ENCODE results near the gene RNF115.
"Not testable (repeated sequence)": the region's sequence is repeated elsewhere in the genome, so short reads cannot be mapped to it uniquely, and the experiment has no call there.

The RNF115 gene

GRCh38 chr1:145804235-145805045 is 19.5 kb downstream of the RNF115 start:
- Mint-ChIP-seq H3K27ac (no peak overlapping the region), H3K36me3 (ENCODE audit: low read depth) (peaks cover 12% of the 10 kb centered on the region), H3K9me3 (no peaks in the 10 kb centered on the region), H3K4me1 (ENCODE audit: low read depth) (peaks cover 49% of the 10 kb centered on the region), H3K4me3 (no peak overlapping the region), H3K27me3 (no peaks in the 10 kb centered on the region)

- H3K9me3 Mint-ChIP-seq: peaks cover 13% of the 10 kb centered on the region
- H3K36me3 Mint-ChIP-seq (ENCODE audit: low read depth): peaks cover 48% of the 10 kb centered on the region
Measured at GRCh38 chr1:145799806-145800205, 24.1 kb downstream of the RNF115 start.

DNA sequence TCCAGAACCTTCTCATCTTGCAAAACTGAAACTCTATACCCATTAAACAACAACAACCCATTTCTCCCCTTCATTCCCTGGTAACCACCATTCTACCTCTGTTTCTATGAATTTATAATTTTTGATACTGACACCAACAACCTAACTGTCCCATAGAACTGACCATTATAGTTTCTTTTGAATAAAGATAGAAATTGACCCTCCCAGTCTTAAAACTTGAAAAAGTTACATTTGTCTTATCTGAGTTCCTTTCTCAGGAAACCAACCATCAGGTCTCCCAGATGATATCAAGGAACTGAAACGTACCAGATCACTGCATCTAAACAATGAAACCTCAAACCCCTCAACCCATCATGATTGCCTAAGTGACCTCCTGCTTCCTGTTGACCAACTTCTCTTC is 27.1 kb downstream of the RNF115 start:
- no peak overlapping the region for H3K27ac Mint-ChIP-seq
- H3K4me3 Mint-ChIP-seq: no peak overlapping the region
- H3K4me1 Mint-ChIP-seq (ENCODE audit: low read depth): peaks cover 27% of the 10 kb centered on the region
- H3K36me3 Mint-ChIP-seq (ENCODE audit: low read depth): peaks cover 63% of the 10 kb centered on the region
- peaks cover 13% of the 10 kb centered on the region for H3K9me3 Mint-ChIP-seq
- no peaks in the 10 kb centered on the region for H3K27me3 Mint-ChIP-seq

More at GRCh38 chr1:145799806-145800205, 24.1 kb downstream of the RNF115 start:
- Mint-ChIP-seq H3K27me3 (no peaks in the 10 kb centered on the region), H3K4me3 (no peak overlapping the region), H3K27ac (no peak overlapping the region), H3K4me1 (ENCODE audit: low read depth) (peaks cover 37% of the 10 kb centered on the region)

GRCh38 chr1:145795257-145795881 is 28.5 kb downstream of the RNF115 start:
- H3K36me3 Mint-ChIP-seq (ENCODE audit: low read depth): peaks cover 63% of the 10 kb centered on the region
- peaks cover 13% of the 10 kb centered on the region for H3K9me3 Mint-ChIP-seq
- no peaks in the 10 kb centered on the region for H3K27me3 Mint-ChIP-seq
- H3K27ac Mint-ChIP-seq: no peak overlapping the region
- H3K4me3 Mint-ChIP-seq: no peak overlapping the region
- H3K4me1 Mint-ChIP-seq (ENCODE audit: low read depth): peaks cover 19% of the 10 kb centered on the region

DNA sequence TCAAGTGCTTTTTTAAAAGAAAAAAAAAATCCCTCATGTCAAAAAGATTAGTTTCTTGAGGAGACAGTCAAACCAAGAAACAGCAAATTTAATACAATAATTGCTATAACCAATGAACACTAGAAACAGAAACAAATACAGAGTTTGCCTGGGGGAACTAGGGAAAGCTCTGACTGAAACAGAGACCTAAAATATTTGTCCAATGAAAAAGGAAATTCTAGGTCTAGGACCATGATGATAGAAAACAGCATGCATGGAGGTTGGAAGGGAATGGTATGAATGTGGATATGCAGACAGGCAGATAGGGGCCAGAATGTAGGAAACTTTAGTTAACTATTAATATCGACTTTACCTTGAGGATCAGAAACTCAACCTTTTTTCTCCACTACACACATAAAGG is 31.4 kb downstream of the RNF115 start:
- peaks cover 13% of the 10 kb centered on the region for H3K9me3 Mint-ChIP-seq
- H3K4me3 Mint-ChIP-seq: no peak overlapping the region
- H3K27ac Mint-ChIP-seq: no peak overlapping the region
- H3K27me3 Mint-ChIP-seq: no peaks in the 10 kb centered on the region
- peaks cover 44% of the 10 kb centered on the region for H3K36me3 Mint-ChIP-seq (ENCODE audit: low read depth)
- peaks cover 14% of the 10 kb centered on the region for H3K4me1 Mint-ChIP-seq (ENCODE audit: low read depth)

- peaks cover 39% of the 10 kb centered on the region for H3K36me3 Mint-ChIP-seq (ENCODE audit: low read depth)
- H3K4me1 Mint-ChIP-seq (ENCODE audit: low read depth): peaks cover 17% of the 10 kb centered on the region
- not testable (repeated sequence) for H3K9me3 Mint-ChIP-seq, H3K27ac Mint-ChIP-seq, H3K27me3 Mint-ChIP-seq, H3K4me3 Mint-ChIP-seq
Measured at GRCh38 chr1:145791860-145792259, 32.0 kb downstream of the RNF115 start.

DNA sequence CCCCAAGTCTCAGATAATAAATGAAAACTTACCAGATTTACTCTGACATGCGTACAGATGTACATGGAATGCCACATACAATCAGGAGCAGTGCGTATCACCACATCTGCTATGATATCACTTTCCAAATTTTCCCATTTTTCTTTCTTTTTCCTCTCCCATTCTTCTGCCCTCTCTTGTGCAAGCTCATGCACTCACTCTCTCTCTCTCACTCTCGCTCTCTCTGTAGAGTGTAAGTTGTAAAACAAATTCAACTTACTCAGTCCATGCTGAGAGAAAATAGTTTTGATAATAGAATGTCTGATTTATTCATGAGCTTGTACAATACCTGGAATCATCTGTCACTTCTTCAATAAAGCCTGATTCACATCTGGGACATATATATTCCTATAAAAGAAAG is 35.3 kb downstream of the RNF115 start:
- no peak overlapping the region for H3K4me3 Mint-ChIP-seq
- no peaks in the 10 kb centered on the region for H3K27me3 Mint-ChIP-seq
- peaks cover 38% of the 10 kb centered on the region for H3K36me3 Mint-ChIP-seq (ENCODE audit: low read depth)

GRCh38 chr1:145786271-145786670 is 37.6 kb downstream of the RNF115 start:
- Mint-ChIP-seq H3K9me3 (no peaks in the 10 kb centered on the region), H3K27ac (peak overlapping the region; percentile 52), H3K4me1 (ENCODE audit: low read depth) (peaks cover 34% of the 10 kb centered on the region), H3K27me3 (no peaks in the 10 kb centered on the region), H3K36me3 (ENCODE audit: low read depth) (peaks cover 39% of the 10 kb centered on the region), H3K4me3 (no peak overlapping the region)

More for the DNA sequence above, 35.3 kb downstream of the RNF115 start:
- no peak overlapping the region for H3K27ac Mint-ChIP-seq
- no peaks in the 10 kb centered on the region for H3K9me3 Mint-ChIP-seq
- H3K4me1 Mint-ChIP-seq (ENCODE audit: low read depth): peaks cover 33% of the 10 kb centered on the region

- Mint-ChIP-seq H3K27ac (no peak overlapping the region), H3K36me3 (ENCODE audit: low read depth) (peaks cover 44% of the 10 kb centered on the region), H3K9me3 (no peaks in the 10 kb centered on the region), H3K4me1 (ENCODE audit: low read depth) (peaks cover 34% of the 10 kb centered on the region), H3K27me3 (no peaks in the 10 kb centered on the region), H3K4me3 (no peak overlapping the region)
Measured at GRCh38 chr1:145785547-145785946, 38.3 kb downstream of the RNF115 start.

DNA sequence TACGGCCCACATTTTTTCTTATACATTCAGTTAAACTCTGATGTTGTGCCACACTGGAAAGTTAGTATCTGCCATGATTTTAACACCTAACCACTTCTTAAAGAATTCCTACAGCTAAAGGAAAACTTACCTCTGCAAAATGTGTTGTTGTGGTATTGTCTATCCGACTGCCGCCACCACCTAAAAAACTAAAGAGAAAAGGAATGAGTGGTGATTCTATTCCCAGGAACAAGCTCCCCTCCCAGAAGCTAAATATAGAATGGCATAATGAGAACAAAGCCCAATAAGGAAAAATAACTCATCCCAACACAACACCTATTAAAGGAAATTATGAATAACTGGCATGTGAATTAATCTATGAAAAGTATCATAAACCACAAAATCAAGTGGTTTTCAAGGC is 39.5 kb downstream of the RNF115 start:
- no peak overlapping the region for H3K27ac Mint-ChIP-seq
- no peak overlapping the region for H3K4me3 Mint-ChIP-seq
- H3K4me1 Mint-ChIP-seq (ENCODE audit: low read depth): peaks cover 34% of the 10 kb centered on the region
- H3K9me3 Mint-ChIP-seq: no peaks in the 10 kb centered on the region
- H3K36me3 Mint-ChIP-seq (ENCODE audit: low read depth): peaks cover 44% of the 10 kb centered on the region
- H3K27me3 Mint-ChIP-seq: no peaks in the 10 kb centered on the region

- peaks cover 30% of the 10 kb centered on the region for H3K4me1 Mint-ChIP-seq (ENCODE audit: low read depth)
- peaks cover 37% of the 10 kb centered on the region for H3K36me3 Mint-ChIP-seq (ENCODE audit: low read depth)
- no peak overlapping the region for H3K27ac Mint-ChIP-seq
- H3K9me3 Mint-ChIP-seq: no peaks in the 10 kb centered on the region
- H3K27me3 Mint-ChIP-seq: no peaks in the 10 kb centered on the region
- H3K4me3 Mint-ChIP-seq: no peak overlapping the region
Measured at GRCh38 chr1:145782272-145783099, 41.4 kb downstream of the RNF115 start.

GRCh38 chr1:145778146-145778540 is 45.8 kb downstream of the RNF115 start:
- peaks cover 21% of the 10 kb centered on the region for H3K4me1 Mint-ChIP-seq (ENCODE audit: low read depth)
- H3K4me3 Mint-ChIP-seq: no peak overlapping the region
- no peaks in the 10 kb centered on the region for H3K9me3 Mint-ChIP-seq
- H3K36me3 Mint-ChIP-seq (ENCODE audit: low read depth): peaks cover 23% of the 10 kb centered on the region
- H3K27me3 Mint-ChIP-seq: no peaks in the 10 kb centered on the region
- no peak overlapping the region for H3K27ac Mint-ChIP-seq

DNA sequence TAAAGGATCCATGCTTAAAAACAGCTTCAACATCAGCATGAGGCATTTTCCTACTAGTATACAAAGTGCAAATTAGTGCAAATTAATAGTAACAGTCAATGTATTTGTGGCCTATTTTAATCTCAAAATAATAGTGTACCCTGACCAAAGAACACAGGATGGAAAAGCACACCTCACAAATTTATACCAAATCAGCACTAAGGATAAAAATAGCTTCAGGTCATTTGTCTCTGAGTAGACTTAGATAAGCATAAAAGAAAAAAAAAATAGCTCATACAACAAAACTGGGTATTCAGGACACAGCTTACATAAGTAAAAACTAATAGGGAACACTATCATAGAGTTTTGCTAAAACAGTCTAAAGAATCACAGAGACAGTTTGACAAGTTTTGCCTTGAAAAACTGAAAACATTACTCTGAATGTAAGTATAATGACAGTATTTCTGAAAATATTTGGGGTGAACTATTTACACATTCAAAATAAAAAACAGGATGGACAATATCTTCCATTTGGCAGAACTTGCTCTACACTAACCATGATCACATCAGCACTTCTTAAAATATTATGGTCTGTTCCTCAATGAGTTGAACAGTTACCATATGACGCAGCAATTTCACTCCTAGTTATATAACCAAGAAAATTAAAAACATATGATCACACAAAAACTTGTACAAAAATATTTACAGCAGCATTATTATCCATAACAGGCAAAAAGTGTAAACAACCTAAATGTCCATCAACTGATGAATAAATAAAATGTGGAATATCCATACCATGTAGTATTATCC is 46.3 kb downstream of the RNF115 start:
- Mint-ChIP-seq H3K36me3 (ENCODE audit: low read depth) (peaks cover 27% of the 10 kb centered on the region), H3K27me3 (no peaks in the 10 kb centered on the region)

GRCh38 chr1:145773423-145773822 is 50.5 kb downstream of the RNF115 start:
- peaks cover 38% of the 10 kb centered on the region for H3K36me3 Mint-ChIP-seq (ENCODE audit: low read depth)
- H3K9me3 Mint-ChIP-seq: no peaks in the 10 kb centered on the region
- H3K4me3 Mint-ChIP-seq: no peak overlapping the region
- peaks cover 30% of the 10 kb centered on the region for H3K4me1 Mint-ChIP-seq (ENCODE audit: low read depth)
- H3K27ac Mint-ChIP-seq: peak overlapping the region; percentile 77
- H3K27me3 Mint-ChIP-seq: no peaks in the 10 kb centered on the region

More for the DNA sequence above, 46.3 kb downstream of the RNF115 start:
- Mint-ChIP-seq H3K27ac (no peak overlapping the region), H3K9me3 (no peaks in the 10 kb centered on the region), H3K4me1 (ENCODE audit: low read depth) (peaks cover 24% of the 10 kb centered on the region), H3K4me3 (no peak overlapping the region)
